HEK293T (cell line): ENCODE results near the gene RASSF4.

Source experiments
- CTCF ChIA-PET: fragments of 350-600 bp; formaldehyde crosslinking; extraction: SDS; loops from one replicate; lab custom pipeline; 2021; ENCODE audit warnings: antibody characterized with exemption, inconsistent platforms; lab: Yijun Ruan, JAX
- POLR2A ChIA-PET: fragments of 350-600 bp; formaldehyde crosslinking; extraction: SDS; loops from one replicate; lab custom pipeline; 2020; ENCODE audit warnings: antibody characterized with exemption, inconsistent platforms; lab: Yijun Ruan, JAX
- DNase-seq: peaks from one replicate; pipeline ENCODE4 v3.0.0; 2012; ENCODE audit warnings: mixed read lengths; ENCODE audit errors: extremely low spot score
- ARNT ChIP-seq: fragments of 450-650 bp; IDR thresholded peaks from 2 replicates; pipeline ENCODE4 v1.6.1; 2017; ENCODE audit warnings: mild to moderate bottlenecking
- BHLHE40 ChIP-seq: fragments of 450-650 bp; IDR thresholded peaks from 2 replicates; pipeline ENCODE4 v1.6.1; 2016; ENCODE audit warnings: mild to moderate bottlenecking, moderate library complexity, borderline replicate concordance
- CTBP1 ChIP-seq: fragments of 450-650 bp; IDR thresholded peaks from 2 replicates; pipeline ENCODE4 v1.6.1; 2016; ENCODE audit warnings: borderline replicate concordance
- ELF4 ChIP-seq: fragments of 450-650 bp; IDR thresholded peaks from 2 replicates; pipeline ENCODE4 v1.6.1; 2017; ENCODE audit warnings: antibody characterized with exemption
- FOXA1 ChIP-seq: fragments of 450-650 bp; IDR thresholded peaks from 2 replicates; pipeline ENCODE4 v1.6.1; 2016; ENCODE audit warnings: mild to moderate bottlenecking
- FOXK2 ChIP-seq: fragments of 450-650 bp; IDR thresholded peaks from 2 replicates; pipeline ENCODE4 v1.6.1; 2016; ENCODE audit warnings: mild to moderate bottlenecking
- FOXM1 ChIP-seq: fragments of 450-650 bp; IDR thresholded peaks from 2 replicates; pipeline ENCODE4 v1.6.1; 2017; ENCODE audit warnings: mild to moderate bottlenecking, borderline replicate concordance
- HDGF ChIP-seq: fragments of 450-650 bp; IDR thresholded peaks from 2 replicates; pipeline ENCODE4 v1.6.1; 2017; ENCODE audit warnings: antibody characterized with exemption, borderline replicate concordance
- L3MBTL2 ChIP-seq: fragments of 450-650 bp; conservative IDR thresholded peaks from 2 replicates; pipeline ENCODE4 v1.6.1; 2016; ENCODE audit warnings: mild to moderate bottlenecking
- LEF1 ChIP-seq: fragments of 450-650 bp; IDR thresholded peaks from 2 replicates; pipeline ENCODE4 v1.6.1; 2017; ENCODE audit warnings: mild to moderate bottlenecking, borderline replicate concordance
- NFRKB ChIP-seq: fragments of 450-650 bp; IDR thresholded peaks from 2 replicates; pipeline ENCODE4 v1.6.1; 2016; ENCODE audit warnings: mild to moderate bottlenecking, moderate library complexity
- PKNOX1 ChIP-seq: fragments of 450-650 bp; IDR thresholded peaks from 2 replicates; pipeline ENCODE4 v1.6.1; 2016
- SP1 ChIP-seq: fragments of 450-650 bp; IDR thresholded peaks from 2 replicates; pipeline ENCODE4 v1.6.1; 2017
- SUZ12 ChIP-seq: fragments of 450-650 bp; IDR thresholded peaks from 2 replicates; pipeline ENCODE4 v1.6.1; 2016; ENCODE audit warnings: mild to moderate bottlenecking
- TARDBP ChIP-seq: fragments of 450-650 bp; IDR thresholded peaks from 2 replicates; pipeline ENCODE4 v1.6.1; 2016
- ZNF384 ChIP-seq: fragments of 450-650 bp; IDR thresholded peaks from 2 replicates; pipeline ENCODE4 v1.6.1; 2016

The RASSF4 gene

DNA sequence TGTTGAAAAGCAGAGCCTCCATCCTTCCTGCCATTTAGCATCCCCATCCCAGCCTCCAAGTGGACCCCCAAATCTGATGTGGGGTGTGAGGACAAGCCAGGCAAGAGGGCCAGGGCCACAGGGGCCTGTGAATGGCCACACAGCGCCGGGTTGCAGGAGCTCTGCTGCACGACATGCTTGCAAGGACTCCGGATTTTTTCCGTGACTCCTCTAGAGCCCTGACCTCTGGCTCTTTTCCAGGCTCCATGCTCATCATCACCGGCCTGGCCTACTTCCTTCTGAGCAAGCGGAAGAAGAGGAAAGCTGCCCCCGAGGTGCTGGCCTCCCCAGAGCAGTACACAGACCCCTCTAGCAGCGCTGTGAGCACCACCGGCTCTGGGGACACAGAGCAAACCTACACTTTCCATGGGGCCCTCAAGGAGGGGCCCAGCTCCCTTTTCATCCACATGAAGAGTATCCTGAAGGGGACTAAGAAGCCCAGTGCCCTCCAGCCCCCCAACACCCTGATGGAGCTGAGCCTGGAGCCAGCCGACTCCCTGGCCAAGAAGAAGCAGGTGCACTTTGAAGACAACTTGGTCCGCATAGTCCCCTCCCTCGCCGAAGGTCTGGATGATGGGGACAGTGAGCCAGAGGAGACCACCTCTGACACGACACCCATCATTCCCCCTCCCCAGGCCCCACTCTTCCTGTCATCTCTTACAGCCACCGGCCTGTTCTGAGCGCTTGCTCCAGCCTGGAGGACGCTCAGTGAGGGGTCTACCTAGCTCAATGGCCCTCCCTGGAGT lies 25.0 kb upstream of the RASSF4 start:
- TF ChIP-seq NFRKB (no peak), SP1 (no peak)
- DNase-seq = no peak
- ChIA-PET POLR2A (interaction anchor here (1.2 kb wide), 1 partner anchor 44 kb away, joined by 3 read pairs; the partner anchor contains the start of gene DEPP1), CTCF (no interaction called here)

GRCh38 chr10:44935201-44935965 lies 24.2 kb upstream of the RASSF4 start:
- POLR2A ChIA-PET = interaction anchor here (1.2 kb wide), 1 partner anchor 44 kb away, joined by 3 read pairs; the partner anchor contains the start of gene DEPP1
- TF ChIP-seq FOXA1 (no peak), BHLHE40 (no peak), LEF1 (no peak), TARDBP (no peak), FOXM1 (no peak), L3MBTL2 (no peak), ZNF384 (no peak)
- DNase-seq = no peak
- CTCF ChIA-PET = no interaction called here

DNA sequence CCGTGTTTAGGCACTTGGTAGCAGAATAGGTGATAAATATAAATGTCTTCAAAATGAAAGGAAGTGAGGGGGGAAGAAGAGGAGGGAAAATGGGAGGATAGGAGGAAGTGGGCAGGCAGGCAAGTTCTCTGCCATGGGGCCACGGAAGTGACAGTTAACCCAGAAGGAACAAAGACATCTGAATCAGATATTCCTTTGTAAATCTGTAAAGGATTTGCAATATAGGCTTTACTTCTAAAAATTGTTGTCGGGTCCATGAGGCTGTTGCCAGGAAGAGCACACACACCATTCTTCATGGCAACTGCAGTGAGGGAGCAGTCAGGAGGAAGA lies 23.7 kb upstream of the RASSF4 start:
- TF ChIP-seq SUZ12 (no peak), TARDBP (no peak), L3MBTL2 (no peak), FOXM1 (no peak), NFRKB (no peak), FOXA1 (no peak), CTBP1 (no peak), FOXK2 (no peak), ZNF384 (no peak), PKNOX1 (no peak), ARNT (no peak), BHLHE40 (no peak), ELF4 (no peak), HDGF (no peak), LEF1 (no peak), SP1 (no peak)
- no peak for DNase-seq
- CTCF ChIA-PET = no interaction called here
- POLR2A ChIA-PET = no interaction called here

DNA sequence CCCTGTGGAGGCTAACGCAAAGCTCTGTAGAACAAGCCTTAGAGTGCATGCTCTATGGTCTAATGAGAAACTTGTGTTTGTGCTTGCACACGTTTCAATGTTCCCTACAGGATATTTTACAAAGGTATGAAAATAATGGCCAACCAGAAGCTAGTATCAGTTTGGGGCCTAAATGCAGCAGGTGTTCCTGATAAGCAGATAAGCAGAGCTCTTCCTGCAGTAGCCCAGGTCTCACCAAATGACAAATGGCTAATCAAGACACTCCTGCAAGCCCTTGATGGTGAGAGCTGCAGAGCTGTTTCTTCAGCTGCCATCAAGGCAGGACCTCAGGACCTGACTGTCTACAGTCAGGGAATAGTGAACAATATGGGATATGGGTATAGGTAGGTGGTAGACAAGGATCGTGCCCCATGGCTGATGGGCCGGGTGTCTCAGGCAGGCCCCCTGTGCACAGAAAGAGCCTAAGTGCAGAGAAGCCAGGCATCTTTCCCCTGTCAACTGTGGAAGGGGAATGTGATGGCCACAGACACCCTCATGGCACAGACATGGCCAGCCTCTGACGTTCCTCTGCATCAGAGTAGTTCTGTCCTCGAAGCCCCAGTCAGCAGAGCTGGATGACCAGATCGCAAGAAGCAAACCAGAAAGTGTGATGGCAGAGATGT lies 23.2 kb upstream of the RASSF4 start:
- CTCF ChIA-PET = no interaction called here

GRCh38 chr10:44937196-44938005 lies 22.2 kb upstream of the RASSF4 start:
- DNase-seq = no peak
- POLR2A ChIA-PET = no interaction called here
- CTCF ChIA-PET = no interaction called here
- TF ChIP-seq FOXK2 (no peak), FOXM1 (no peak), TARDBP (no peak), SUZ12 (no peak)

More for the DNA sequence above, 23.2 kb upstream of the RASSF4 start:
- POLR2A ChIA-PET = no interaction called here
- DNase-seq = no peak
- TF ChIP-seq LEF1 (no peak), BHLHE40 (no peak), TARDBP (no peak), SUZ12 (no peak), ZNF384 (no peak), SP1 (no peak), NFRKB (no peak), FOXA1 (no peak), CTBP1 (no peak), L3MBTL2 (no peak), FOXK2 (no peak), ELF4 (no peak), ARNT (no peak), PKNOX1 (no peak), HDGF (no peak), FOXM1 (no peak)

DNA sequence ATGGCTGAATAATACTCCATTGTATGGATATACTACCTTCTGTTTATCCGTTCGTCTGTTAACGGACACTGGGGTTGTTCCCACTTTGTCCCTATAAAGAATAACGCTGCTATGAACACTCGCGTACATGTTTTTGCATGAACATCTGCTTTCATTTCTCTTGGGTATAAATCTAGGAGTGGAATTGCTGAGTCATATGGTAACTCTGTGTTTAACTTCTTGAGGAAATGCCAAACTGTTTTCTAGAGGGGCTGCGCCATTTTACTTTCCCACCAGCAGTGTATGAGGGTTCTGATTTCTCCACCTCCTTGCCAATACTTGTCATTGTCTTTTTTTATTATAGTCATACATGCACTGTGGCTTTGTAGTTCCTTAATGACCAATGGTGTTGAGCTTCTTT lies 20.6 kb upstream of the RASSF4 start:
- ChIA-PET POLR2A (no interaction called here), CTCF (no interaction called here)
- DNase-seq = no peak
- TF ChIP-seq L3MBTL2 (no peak), ELF4 (no peak), SUZ12 (no peak), FOXM1 (no peak), FOXA1 (no peak), SP1 (no peak), FOXK2 (no peak), ZNF384 (no peak), HDGF (no peak), ARNT (no peak), BHLHE40 (no peak)
